Measurements from ENCODE around the gene FMO1.

DNA sequence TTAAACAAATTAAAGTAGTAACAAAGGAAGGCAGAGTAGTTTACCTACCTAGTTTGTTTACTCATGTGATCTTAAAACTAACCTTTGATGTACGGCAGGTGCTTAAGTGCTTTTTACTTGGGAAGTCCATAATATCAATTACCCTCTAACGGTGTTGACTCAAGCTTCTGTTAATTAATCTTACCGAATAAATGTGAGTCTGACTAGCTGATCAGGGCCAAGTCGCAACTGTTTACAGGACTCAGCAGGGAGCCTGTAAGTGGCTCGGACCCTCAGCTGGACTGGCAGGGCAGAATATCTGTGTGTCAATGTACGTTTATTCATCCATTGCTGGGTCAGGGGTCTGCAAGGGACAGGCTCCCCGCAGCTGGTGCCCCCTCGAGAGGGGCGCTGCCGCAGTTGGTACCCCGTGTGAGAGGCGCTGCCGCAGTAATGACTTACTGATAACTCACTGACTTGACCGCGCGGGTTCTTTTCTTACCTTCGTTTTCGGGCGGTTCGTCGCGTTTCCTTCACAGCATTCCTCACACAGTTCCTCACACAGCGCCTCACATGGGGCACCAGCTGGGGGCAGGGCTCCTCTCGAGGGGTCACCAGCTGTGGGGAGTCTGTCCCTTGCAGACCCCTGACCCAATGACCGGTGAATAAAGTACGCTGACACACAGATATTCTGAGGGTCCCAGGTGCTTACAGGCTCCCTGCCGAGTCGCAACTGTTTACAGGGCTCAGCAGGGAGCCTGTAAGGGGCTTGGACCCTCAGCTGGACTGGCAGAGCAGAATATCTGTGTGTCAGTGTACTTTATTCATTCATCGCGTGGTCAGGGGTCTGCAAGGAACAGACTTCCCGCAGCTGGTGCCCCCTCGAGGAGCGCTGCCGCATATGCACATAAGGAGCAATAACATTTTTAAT is 3.0 kb downstream of the FMO1 start:
- TF ChIP-seq, protein P1, sequence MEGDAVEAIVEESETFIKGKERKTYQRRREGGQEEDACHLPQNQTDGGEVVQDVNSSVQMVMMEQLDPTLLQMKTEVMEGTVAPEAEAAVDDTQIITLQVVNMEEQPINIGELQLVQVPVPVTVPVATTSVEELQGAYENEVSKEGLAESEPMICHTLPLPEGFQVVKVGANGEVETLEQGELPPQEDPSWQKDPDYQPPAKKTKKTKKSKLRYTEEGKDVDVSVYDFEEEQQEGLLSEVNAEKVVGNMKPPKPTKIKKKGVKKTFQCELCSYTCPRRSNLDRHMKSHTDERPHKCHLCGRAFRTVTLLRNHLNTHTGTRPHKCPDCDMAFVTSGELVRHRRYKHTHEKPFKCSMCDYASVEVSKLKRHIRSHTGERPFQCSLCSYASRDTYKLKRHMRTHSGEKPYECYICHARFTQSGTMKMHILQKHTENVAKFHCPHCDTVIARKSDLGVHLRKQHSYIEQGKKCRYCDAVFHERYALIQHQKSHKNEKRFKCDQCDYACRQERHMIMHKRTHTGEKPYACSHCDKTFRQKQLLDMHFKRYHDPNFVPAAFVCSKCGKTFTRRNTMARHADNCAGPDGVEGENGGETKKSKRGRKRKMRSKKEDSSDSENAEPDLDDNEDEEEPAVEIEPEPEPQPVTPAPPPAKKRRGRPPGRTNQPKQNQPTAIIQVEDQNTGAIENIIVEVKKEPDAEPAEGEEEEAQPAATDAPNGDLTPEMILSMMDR (conservative IDR thresholded peaks at IDR 0.05 in 1 of 2, IDR thresholded peaks at IDR 0.05 in 1 of 2; ENCODE audit: low read depth in 1 of 2, low read length in 2 of 2) = peak; percentile 78 to 82
- TF ChIP-seq EZH2 (IDR thresholded peaks at IDR 0.05; ENCODE audit: low read length, missing control alignments) = no peak

Data from fibroblast of lung (primary cell).